Measurements from ENCODE around the gene NIPAL3. TPM values are rescaled to one million over a fixed set of nuclear protein-coding genes. Genes with fewer than 3 reads are reported as not detected.

The NIPAL3 gene
- total RNA-seq, 1 donor, result 42.2 TPM

DNA sequence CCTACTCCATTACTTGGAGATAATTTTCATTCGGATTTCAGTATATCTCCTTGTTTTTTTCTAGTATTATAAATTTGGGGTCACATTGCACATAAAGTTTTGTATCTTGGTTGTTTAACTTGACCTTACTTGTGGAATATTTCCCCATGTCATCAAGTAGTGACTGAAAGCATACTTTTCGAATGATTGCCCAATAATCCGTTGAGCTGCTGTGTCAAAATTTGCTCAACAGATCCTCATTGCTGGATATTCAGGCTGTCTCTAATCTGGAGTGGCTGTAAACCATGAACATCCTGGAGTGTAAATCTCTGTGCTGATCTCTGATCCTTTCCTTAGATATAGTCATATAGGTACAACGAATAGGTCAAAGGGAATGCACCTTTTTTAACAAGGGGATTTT lies 4.9 kb downstream of the NIPAL3 start:
- TF ChIP-seq, protein P1, sequence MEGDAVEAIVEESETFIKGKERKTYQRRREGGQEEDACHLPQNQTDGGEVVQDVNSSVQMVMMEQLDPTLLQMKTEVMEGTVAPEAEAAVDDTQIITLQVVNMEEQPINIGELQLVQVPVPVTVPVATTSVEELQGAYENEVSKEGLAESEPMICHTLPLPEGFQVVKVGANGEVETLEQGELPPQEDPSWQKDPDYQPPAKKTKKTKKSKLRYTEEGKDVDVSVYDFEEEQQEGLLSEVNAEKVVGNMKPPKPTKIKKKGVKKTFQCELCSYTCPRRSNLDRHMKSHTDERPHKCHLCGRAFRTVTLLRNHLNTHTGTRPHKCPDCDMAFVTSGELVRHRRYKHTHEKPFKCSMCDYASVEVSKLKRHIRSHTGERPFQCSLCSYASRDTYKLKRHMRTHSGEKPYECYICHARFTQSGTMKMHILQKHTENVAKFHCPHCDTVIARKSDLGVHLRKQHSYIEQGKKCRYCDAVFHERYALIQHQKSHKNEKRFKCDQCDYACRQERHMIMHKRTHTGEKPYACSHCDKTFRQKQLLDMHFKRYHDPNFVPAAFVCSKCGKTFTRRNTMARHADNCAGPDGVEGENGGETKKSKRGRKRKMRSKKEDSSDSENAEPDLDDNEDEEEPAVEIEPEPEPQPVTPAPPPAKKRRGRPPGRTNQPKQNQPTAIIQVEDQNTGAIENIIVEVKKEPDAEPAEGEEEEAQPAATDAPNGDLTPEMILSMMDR (IDR thresholded peaks at IDR 0.05; ENCODE audit: insufficient read depth, low read length), result no peak
- no peak overlapping the region for H3K4me3 ChIP-seq (ENCODE audit: low read depth, low read length)
- DNase-seq (ENCODE audit: low read depth), result no peak

DNA sequence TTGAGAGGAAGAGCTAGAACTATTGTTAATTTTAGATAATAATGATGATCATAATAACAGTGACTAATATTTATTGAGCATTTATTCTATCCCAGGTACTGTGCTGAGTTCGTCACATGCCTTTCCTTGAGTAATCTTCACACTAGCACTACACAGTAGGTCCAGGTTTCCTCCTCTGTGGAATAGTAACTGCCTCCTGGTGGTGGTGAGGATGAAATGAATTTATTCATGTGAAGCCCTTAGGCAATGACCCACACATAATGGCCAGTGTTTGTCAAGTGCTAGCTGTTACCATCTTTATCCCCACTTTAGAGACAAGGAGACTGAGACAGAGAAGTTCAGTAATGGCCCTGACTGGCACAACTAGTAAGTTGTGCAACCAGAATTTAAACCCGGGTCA lies 5.9 kb downstream of the NIPAL3 start:
- DNase-seq (ENCODE audit: low read depth), result no peak
- no peak overlapping the region for H3K4me3 ChIP-seq (ENCODE audit: low read depth, low read length)
- TF ChIP-seq, protein P1 (IDR thresholded peaks at IDR 0.05; ENCODE audit: insufficient read depth, low read length), result no peak

DNA sequence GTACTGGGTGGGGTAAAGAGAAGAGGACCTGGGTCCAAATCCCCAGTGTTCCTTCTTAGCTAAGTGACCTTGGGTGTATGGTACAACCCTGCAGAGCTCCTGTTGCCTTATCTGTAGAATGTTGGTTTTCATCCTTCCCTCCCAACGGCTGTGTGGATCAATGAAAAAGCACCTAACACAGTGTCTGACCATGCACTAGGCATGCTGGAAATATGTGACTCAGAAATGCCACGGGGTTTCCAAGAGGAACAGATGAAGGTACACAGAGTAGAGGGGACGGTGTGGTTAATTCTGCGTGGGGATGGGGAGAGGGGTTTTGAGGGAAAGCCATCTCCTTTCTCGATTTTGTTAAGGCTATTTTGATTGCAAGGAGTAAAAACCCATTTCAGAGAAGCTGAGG lies 8.6 kb downstream of the NIPAL3 start:
- no peak for DNase-seq (ENCODE audit: low read depth)
- TF ChIP-seq, protein P1 (IDR thresholded peaks at IDR 0.05; ENCODE audit: insufficient read depth, low read length), result no peak
- H3K4me3 ChIP-seq (ENCODE audit: low read depth, low read length), result no peak overlapping the region

- DNase-seq (ENCODE audit: low read depth), result no peak
- TF ChIP-seq, protein P1 (IDR thresholded peaks at IDR 0.05; ENCODE audit: insufficient read depth, low read length), result no peak
- no peak overlapping the region for H3K4me3 ChIP-seq (ENCODE audit: low read depth, low read length)
Observed at GRCh38 chr1:24424990-24425389, 9.4 kb downstream of the NIPAL3 start.

GRCh38 chr1:24425441-24425840 lies 9.8 kb downstream of the NIPAL3 start:
- TF ChIP-seq, protein P1 (IDR thresholded peaks at IDR 0.05; ENCODE audit: insufficient read depth, low read length), result no peak
- no peak overlapping the region for H3K4me3 ChIP-seq (ENCODE audit: low read depth, low read length)
- DNase-seq (ENCODE audit: low read depth), result no peak

DNA sequence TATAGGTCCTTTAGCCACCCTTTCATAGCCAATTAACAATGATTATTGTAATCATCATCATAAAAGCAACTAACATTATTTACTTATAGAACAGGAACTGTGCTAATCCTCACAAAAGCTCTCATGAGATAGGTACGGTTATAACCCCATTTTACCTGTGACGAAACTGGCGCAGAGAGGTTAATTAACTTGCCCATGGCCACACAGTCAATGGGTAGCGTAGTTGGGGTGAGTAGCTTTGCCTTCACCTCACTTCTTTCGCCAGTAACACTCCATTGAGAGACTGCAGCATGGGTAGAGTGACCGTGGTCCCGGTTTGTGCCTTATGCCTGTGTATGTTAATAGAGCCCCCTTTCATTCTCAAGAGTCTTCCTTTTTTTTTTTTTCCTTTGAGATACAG lies 10.3 kb downstream of the NIPAL3 start:
- no peak overlapping the region for H3K4me3 ChIP-seq (ENCODE audit: low read depth, low read length)
- DNase-seq (ENCODE audit: low read depth), result no peak
- TF ChIP-seq, protein P1 (IDR thresholded peaks at IDR 0.05; ENCODE audit: insufficient read depth, low read length), result no peak

Data from fibroblast of the aortic adventitia (primary cell).